ENCODE measurements around the gene IGFL4.

IGFL4 gene

GRCh38 chr19:46020819-46021125 is 20.0 kb downstream of the IGFL4 start:
- no peak for ATAC-seq
- DNase-seq: no peak

- no peak for ATAC-seq
- no peak for DNase-seq
Observed at GRCh38 chr19:46019270-46019669, 21.5 kb downstream of the IGFL4 start.

GRCh38 chr19:46018729-46019251 is 22.0 kb downstream of the IGFL4 start:
- ATAC-seq: no peak
- no peak for DNase-seq

- DNase-seq (no peak), ATAC-seq (no peak)
Observed at GRCh38 chr19:46017874-46018675, 22.7 kb downstream of the IGFL4 start.

GRCh38 chr19:46017095-46017429 is 23.7 kb downstream of the IGFL4 start:
- DNase-seq (no peak), ATAC-seq (no peak)

- peak; percentile 86 for DNase-seq
- ATAC-seq: peak; percentile 71
Observed at GRCh38 chr19:46016426-46017094, 24.2 kb downstream of the IGFL4 start.

- peak; percentile 22 for ATAC-seq
- DNase-seq: peak; percentile 48
Observed at GRCh38 chr19:46015687-46016425, 24.9 kb downstream of the IGFL4 start.

- DNase-seq (peak; percentile 75), ATAC-seq (peak; percentile 63)
Observed at GRCh38 chr19:46014941-46015686, 25.7 kb downstream of the IGFL4 start.

- no peak for ATAC-seq
- DNase-seq: no peak
Observed at GRCh38 chr19:46014534-46014933, 26.3 kb downstream of the IGFL4 start.

GRCh38 chr19:46009530-46010510 is 31.0 kb downstream of the IGFL4 start:
- ATAC-seq (peak; percentile 81), DNase-seq (peak; percentile 72)

- DNase-seq (no peak), ATAC-seq (no peak)
Observed at GRCh38 chr19:46006411-46006810, 34.4 kb downstream of the IGFL4 start.

- no peak for ATAC-seq
- DNase-seq: no peak
Observed at GRCh38 chr19:46002678-46003275, 38.0 kb downstream of the IGFL4 start.

GRCh38 chr19:46000491-46001246 is 40.1 kb downstream of the IGFL4 start:
- DNase-seq: peak; percentile 66
- ATAC-seq: peak; percentile 77

GRCh38 chr19:45999653-46000121 is 41.1 kb downstream of the IGFL4 start:
- peak; percentile 36 for DNase-seq
- ATAC-seq: no peak

- DNase-seq (no peak), ATAC-seq (no peak)
Observed at GRCh38 chr19:45998834-45999233, 42.0 kb downstream of the IGFL4 start.

- ATAC-seq (no peak), DNase-seq (no peak)
Observed at GRCh38 chr19:45996933-45997332, 43.9 kb downstream of the IGFL4 start.

GRCh38 chr19:45995715-45996385 is 45.0 kb downstream of the IGFL4 start:
- no peak for ATAC-seq
- no peak for DNase-seq

- ATAC-seq (peak; percentile 98), DNase-seq (peak; percentile 93)
Observed at GRCh38 chr19:45994998-45995714, 45.6 kb downstream of the IGFL4 start, which contains the start of gene CCDC61. Gene CCDC61 (plus strand): TSS chr19:45995467. CDS start chr19:46003019, 7,552 bp downstream.
